ENCODE results near the gene S100A2.

S100A2 gene

DNA sequence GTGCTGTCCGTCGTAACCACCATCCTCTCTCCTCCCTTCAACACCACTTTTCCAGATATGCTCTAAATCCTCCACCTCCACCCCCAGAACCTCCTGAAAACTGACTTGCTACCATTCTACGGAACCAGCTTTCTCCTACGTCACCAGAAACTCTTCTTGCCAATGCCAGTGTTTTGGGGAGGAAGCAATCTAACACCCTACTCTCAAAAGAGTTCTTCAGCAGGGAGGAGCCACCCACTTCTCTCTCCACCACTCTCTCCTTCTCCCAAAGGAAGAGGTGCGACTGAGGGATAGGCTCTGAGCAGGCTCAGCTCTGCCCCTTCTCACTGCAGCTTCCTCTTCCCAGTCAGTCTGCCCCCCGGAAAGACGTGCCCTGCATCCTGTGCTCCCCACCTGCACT, 6.1 kb upstream of the S100A2 start:
- DNase-seq (ENCODE audit: extremely low spot score): no peak
- TF ChIP-seq SUZ12 (IDR thresholded peaks at IDR 0.05) (no peak), LEF1 (IDR thresholded peaks at IDR 0.05; ENCODE audit: borderline replicate concordance) (no peak), ELF4 (IDR thresholded peaks at IDR 0.05) (no peak), FOXK2 (IDR thresholded peaks at IDR 0.05) (no peak), ZNF384 (IDR thresholded peaks at IDR 0.05) (no peak), FOXM1 (IDR thresholded peaks at IDR 0.05; ENCODE audit: borderline replicate concordance) (no peak), TARDBP (IDR thresholded peaks at IDR 0.05) (no peak), SP1 (IDR thresholded peaks at IDR 0.05) (no peak), HDGF (IDR thresholded peaks at IDR 0.05; ENCODE audit: borderline replicate concordance) (no peak), NFRKB (IDR thresholded peaks at IDR 0.05) (no peak), ARNT (IDR thresholded peaks at IDR 0.05) (no peak), PKNOX1 (IDR thresholded peaks at IDR 0.05) (no peak), BHLHE40 (IDR thresholded peaks at IDR 0.05; ENCODE audit: borderline replicate concordance) (no peak), FOXA1 (IDR thresholded peaks at IDR 0.05) (no peak), CTBP1 (IDR thresholded peaks at IDR 0.05; ENCODE audit: borderline replicate concordance) (no peak), L3MBTL2 (conservative IDR thresholded peaks at IDR 0.05) (no peak)
- ChIA-PET CTCF (interaction anchor here (0.6 to 5.8 kb wide), 6 partner anchors 21 to 61 kb away, joined by 3 to 60 read pairs (median 6); partner anchors contain the start of genes S100A1 and S100A13), POLR2A (interaction anchor here (1.1 to 1.9 kb wide), 3 partner anchors 55 to 62 kb away, joined by 4 to 13 read pairs (median 11); partner anchors contain the start of genes CHTOP and S100A13)

DNA sequence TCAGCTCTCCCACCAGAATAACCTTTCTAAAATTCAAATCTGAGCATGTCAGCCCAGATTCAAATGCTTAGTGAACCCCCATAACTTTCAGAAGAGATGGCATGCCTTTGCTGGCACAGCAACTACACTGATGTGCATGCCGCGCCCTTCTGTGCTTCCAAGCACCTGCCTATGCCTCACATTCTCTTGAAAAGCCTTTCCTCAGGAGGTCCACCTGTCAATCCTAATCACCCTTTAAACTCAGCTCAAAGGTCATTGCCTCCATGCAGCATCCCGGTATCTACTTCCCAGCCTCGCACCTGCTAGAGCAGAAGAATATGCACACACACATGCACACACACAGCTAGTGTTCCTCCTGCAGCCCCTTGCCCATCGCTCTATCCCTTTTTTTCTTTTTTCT, 5.2 kb upstream of the S100A2 start:
- DNase-seq (ENCODE audit: extremely low spot score): no peak
- ChIA-PET POLR2A (interaction anchor here (1.6 to 1.7 kb wide), 2 partner anchors 56 to 63 kb away, joined by 7 to 8 read pairs; partner anchors contain the start of genes CHTOP, S100A1 and S100A13), CTCF (interaction anchor here (1.4 to 5.8 kb wide), 3 partner anchors 38 to 63 kb away, joined by 3 to 60 read pairs (median 15); partner anchors contain the start of genes CHTOP, S100A1 and S100A13)
- TF ChIP-seq TARDBP (IDR thresholded peaks at IDR 0.05) (no peak), FOXM1 (IDR thresholded peaks at IDR 0.05; ENCODE audit: borderline replicate concordance) (no peak), FOXK2 (IDR thresholded peaks at IDR 0.05) (no peak), ELF4 (IDR thresholded peaks at IDR 0.05) (no peak), BHLHE40 (IDR thresholded peaks at IDR 0.05; ENCODE audit: borderline replicate concordance) (no peak), FOXA1 (IDR thresholded peaks at IDR 0.05) (no peak), LEF1 (IDR thresholded peaks at IDR 0.05; ENCODE audit: borderline replicate concordance) (no peak), PKNOX1 (IDR thresholded peaks at IDR 0.05) (no peak), ARNT (IDR thresholded peaks at IDR 0.05) (no peak), L3MBTL2 (conservative IDR thresholded peaks at IDR 0.05) (no peak), CTBP1 (IDR thresholded peaks at IDR 0.05; ENCODE audit: borderline replicate concordance) (no peak), SUZ12 (IDR thresholded peaks at IDR 0.05) (no peak), NFRKB (IDR thresholded peaks at IDR 0.05) (no peak)

DNA sequence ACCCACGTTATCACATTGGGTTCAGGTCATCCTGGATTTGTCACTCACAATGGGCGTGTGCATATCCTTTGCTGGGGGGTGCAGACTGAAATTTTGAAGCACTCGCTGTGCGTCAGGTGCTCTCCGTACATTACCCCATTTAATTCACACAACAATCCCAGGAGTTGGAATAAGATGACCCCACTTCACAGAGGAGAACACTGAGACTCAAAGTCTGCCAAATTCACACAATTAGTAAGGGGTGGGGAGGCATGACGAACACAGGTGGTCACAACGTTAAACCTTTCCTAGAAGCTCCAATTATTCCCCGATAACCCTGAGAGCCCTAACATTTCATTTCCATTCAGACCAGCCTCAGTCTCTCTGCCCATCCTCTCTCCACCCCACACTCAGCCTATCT, 3.8 kb upstream of the S100A2 start:
- ChIA-PET CTCF (interaction anchor here (0.9 to 5.8 kb wide), 6 partner anchors 25 to 65 kb away, joined by 3 to 60 read pairs (median 12); partner anchors contain the start of genes CHTOP, S100A1, S100A13 and S100A4), POLR2A (interaction anchor here (1.6 to 2.1 kb wide), 3 partner anchors 58 to 65 kb away, joined by 7 to 13 read pairs (median 8); partner anchors contain the start of genes CHTOP, S100A1 and S100A13)
- no peak for TF ChIP-seq ARNT (IDR thresholded peaks at IDR 0.05)
- no peak for TF ChIP-seq L3MBTL2 (conservative IDR thresholded peaks at IDR 0.05)
- no peak for TF ChIP-seq ZNF384 (IDR thresholded peaks at IDR 0.05)
- TF ChIP-seq TARDBP (IDR thresholded peaks at IDR 0.05): no peak
- TF ChIP-seq LEF1 (IDR thresholded peaks at IDR 0.05; ENCODE audit: borderline replicate concordance): no peak
- TF ChIP-seq CTBP1 (IDR thresholded peaks at IDR 0.05; ENCODE audit: borderline replicate concordance): no peak
- no peak for TF ChIP-seq SUZ12 (IDR thresholded peaks at IDR 0.05)
- DNase-seq (ENCODE audit: extremely low spot score): no peak

GRCh38 chr1:153568367-153569099, 2.9 kb upstream of the S100A2 start:
- ChIA-PET CTCF (interaction anchor here (0.6 to 5.8 kb wide), 13 partner anchors 9 to 76 kb away, joined by 3 to 60 read pairs (median 8); partner anchors contain the start of genes S100A1, S100A13 and S100A4), POLR2A (interaction anchor here (0.6 to 2.1 kb wide), 14 partner anchors 8 to 213 kb away, joined by 3 to 13 read pairs (median 5); partner anchors contain the start of genes CHTOP and S100A13)
- TF ChIP-seq SP1 (IDR thresholded peaks at IDR 0.05) (no peak), PKNOX1 (IDR thresholded peaks at IDR 0.05) (peak; percentile 41), NFRKB (IDR thresholded peaks at IDR 0.05) (no peak)
- DNase-seq (ENCODE audit: extremely low spot score): peak; percentile 95

DNA sequence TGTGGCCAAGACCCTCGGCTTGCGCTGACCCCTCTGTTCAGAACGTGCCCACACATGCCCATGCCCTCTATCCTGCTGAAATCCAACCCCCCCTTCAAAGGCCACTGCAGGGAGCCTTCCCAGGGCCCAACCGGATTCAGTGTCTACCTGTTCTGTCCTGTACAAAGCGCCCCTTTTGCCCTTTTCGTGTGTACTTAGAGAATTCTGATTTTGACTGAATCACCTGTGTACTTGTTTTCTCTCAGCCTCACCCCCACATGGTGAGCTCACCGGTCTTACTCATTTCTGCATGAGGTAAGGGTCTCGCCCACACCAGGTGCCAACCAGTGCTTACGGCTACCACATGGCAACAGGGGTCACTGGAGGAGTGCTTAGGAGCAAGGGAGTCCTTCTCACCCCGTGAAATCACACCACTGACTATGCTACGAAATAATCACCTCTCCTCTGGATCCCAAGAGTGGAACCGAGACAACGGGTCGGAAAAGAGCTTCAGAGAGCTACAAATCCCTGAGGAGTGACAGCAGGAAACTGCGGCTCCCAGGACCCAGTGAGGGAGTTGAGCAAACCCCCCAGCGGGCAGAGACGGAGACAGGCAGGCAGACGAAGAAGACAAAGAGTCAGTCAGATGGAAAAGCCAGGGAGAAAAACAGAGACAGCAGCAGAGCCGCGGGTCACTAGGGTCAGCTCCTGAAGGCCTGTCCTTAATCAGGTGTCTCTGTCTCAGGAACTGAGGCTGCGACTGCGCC, 2.1 kb upstream of the S100A2 start:
- ChIA-PET CTCF (interaction anchor here (0.6 to 5.8 kb wide), 12 partner anchors 8 to 75 kb away, joined by 3 to 60 read pairs (median 7); partner anchors contain the start of genes S100A1, S100A13 and S100A4), POLR2A (interaction anchor here (0.6 to 2.1 kb wide), 14 partner anchors 9 to 213 kb away, joined by 3 to 13 read pairs (median 5); partner anchors contain the start of genes CHTOP and S100A13)
- no peak for TF ChIP-seq NFRKB (IDR thresholded peaks at IDR 0.05)
- no peak for TF ChIP-seq HDGF (IDR thresholded peaks at IDR 0.05; ENCODE audit: borderline replicate concordance)
- TF ChIP-seq FOXA1 (IDR thresholded peaks at IDR 0.05): no peak
- TF ChIP-seq BHLHE40 (IDR thresholded peaks at IDR 0.05; ENCODE audit: borderline replicate concordance): no peak
- no peak for TF ChIP-seq L3MBTL2 (conservative IDR thresholded peaks at IDR 0.05)
- no peak for TF ChIP-seq ELF4 (IDR thresholded peaks at IDR 0.05)
- TF ChIP-seq FOXM1 (IDR thresholded peaks at IDR 0.05; ENCODE audit: borderline replicate concordance): no peak
- no peak for TF ChIP-seq SUZ12 (IDR thresholded peaks at IDR 0.05)
- TF ChIP-seq ZNF384 (IDR thresholded peaks at IDR 0.05): no peak
- TF ChIP-seq TARDBP (IDR thresholded peaks at IDR 0.05): no peak
- no peak for TF ChIP-seq CTBP1 (IDR thresholded peaks at IDR 0.05; ENCODE audit: borderline replicate concordance)
- DNase-seq (ENCODE audit: extremely low spot score): no peak

Data from HEK293T (cell line).